T1000 (cell line): Measurements from ENCODE around the gene PPP1CA.

Experiments used
- DNase-seq: peaks from one replicate; lab custom pipeline; 2025; ENCODE audit warnings: mixed read lengths; lab: John Stamatoyannopoulos, UW

PPP1CA gene

DNA sequence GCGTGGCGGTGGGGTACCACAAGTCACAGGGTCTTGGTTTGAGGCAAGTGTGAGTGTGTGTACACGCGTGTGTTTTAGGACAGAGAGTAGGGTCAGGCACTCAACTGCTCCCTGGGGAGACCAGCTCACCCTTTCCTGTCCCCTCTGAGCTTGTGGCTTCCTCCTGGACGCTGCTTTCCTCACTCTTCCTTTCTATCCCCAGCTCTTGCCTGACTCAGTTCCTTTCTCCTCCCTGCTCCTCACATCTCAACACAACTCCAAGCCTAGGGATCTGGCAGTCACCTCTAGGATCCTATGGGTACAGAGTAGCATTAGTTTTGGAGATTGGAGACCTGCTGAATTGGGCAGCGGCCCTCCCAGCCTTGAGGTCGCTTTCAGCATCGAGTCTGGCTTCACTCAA lies 32.4 kb downstream of the PPP1CA start:
- DNase-seq: no peak

- DNase-seq: no peak
These were observed 33.0 kb downstream of the PPP1CA start for GRCh38 chr11:67368621-67369020.

DNA sequence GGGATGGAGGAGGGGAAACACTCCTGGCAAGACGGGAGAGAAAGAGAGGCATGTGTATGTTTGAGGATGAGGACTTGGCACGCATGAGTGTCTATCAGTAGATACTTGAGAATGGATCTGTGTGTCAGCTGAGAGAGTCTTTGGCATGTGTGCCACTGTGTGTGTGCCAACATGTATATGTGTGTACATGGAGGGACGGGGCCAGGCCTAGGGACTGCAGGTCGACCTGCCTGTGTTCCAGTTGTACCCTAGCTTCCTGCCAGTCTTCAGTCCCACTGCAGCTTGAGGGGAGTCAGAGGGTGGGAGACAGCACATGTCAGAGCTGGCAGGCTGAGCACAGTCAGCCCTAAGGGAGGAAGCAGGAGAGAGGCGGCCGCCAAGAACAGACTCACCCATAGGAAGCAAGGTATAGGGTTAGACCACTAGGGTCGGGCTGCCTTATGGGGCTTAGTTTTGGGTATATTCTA lies 33.9 kb downstream of the PPP1CA start:
- DNase-seq: no peak

- no peak for DNase-seq
These were observed 34.5 kb downstream of the PPP1CA start for GRCh38 chr11:67366961-67367760.

DNA sequence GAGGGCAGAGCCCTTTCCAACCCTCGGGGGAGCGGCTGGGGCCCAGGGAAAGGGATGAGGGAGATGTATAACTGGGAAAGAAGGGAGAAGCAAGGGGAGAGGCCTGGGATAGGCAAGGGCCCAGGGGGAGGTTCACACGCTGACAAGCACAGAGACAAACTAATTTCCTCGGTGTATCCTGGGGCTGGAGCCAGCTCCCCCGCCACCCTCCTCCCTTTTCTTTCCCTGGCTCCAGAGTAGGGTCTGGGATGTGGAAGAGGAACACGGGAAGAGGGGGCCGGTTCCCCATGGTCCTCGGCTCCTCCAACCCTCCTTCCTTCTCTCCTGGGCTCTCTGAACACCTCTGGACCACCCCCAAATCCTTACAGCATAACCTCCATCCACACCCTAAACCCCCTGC lies 35.1 kb downstream of the PPP1CA start:
- no peak for DNase-seq

DNA sequence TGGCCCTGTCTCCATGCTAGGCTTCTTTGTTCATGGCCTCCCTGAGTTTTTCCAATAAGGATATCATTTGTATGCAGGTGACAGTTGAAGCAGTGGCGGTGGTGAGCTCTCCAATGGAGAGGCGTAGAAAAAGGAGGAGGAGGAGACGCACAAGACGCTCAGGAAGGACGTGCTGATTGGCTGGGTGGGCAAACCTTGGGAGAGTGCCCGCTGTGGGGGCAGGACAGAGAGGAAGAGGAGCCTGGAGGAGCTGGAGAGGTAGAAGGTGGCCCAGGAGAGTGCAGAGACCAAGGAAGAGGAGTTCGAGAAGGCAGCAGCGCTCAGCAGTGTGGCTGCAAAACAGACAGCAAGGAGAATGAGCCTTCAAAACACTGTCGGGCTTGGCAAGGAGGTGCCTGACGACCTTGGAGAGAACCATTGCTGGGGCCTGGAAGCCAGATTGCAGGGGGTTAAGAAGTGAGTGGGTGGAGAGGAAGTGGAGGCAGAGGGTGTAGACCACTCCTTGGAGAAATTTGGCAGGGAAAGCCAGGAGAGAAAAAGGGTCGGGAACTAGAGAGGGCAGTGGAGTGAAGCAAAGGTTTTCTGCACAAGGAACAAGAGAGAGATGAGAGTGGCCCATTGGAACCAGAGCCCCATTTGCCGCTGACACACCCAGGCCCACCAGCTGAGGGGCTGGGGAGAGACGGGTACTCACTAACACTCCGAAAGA lies 35.8 kb downstream of the PPP1CA start:
- DNase-seq: no peak

DNA sequence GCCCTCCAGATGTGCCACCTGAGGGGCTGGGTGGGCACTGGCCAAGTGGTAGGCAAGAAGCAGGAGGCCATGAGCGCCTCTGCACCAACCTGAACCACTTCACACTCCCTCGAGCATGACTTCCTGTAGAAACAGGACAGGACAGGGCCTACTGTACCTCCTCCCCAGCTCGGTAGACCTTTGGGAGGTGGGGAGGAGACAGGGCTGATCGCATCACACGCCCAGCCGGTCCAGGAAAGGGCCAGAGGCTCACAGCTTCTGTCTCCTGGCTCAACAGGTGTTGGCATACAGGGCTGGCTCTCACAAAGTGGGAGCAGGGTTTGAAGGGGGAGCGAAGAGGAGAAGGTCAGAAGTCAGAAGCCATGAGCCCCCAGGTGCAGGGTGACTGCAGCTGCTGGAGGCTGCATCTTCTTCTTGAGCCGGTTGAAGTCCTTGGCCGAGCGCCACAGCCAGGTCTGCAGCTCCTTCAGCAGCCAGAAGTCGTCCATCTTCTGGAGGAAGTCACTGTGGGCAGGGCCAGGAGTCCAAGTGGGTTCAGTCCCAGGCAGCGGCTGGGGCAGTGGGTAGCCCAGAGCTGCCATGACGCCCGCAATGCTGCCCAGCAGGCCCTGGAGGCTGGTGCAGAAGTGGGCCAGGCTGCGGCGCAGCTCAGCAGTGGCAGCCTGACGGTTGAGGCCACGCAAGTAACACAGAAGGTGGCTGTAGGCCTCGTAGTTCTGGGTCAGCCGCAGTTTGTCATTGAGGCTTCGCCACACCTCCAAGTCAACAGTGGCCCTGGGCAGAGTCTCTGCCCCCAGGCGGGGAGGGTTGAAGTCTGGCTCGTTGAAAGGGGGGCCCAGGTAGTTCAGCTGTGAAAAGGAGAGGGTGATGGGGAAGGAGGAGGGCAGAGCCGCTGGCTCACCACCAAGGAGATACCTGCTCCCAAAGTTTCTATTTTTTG lies 36.6 kb downstream of the PPP1CA start:
- no peak for DNase-seq

- no peak for DNase-seq
These were observed 37.5 kb downstream of the PPP1CA start for GRCh38 chr11:67364169-67364568.

DNA sequence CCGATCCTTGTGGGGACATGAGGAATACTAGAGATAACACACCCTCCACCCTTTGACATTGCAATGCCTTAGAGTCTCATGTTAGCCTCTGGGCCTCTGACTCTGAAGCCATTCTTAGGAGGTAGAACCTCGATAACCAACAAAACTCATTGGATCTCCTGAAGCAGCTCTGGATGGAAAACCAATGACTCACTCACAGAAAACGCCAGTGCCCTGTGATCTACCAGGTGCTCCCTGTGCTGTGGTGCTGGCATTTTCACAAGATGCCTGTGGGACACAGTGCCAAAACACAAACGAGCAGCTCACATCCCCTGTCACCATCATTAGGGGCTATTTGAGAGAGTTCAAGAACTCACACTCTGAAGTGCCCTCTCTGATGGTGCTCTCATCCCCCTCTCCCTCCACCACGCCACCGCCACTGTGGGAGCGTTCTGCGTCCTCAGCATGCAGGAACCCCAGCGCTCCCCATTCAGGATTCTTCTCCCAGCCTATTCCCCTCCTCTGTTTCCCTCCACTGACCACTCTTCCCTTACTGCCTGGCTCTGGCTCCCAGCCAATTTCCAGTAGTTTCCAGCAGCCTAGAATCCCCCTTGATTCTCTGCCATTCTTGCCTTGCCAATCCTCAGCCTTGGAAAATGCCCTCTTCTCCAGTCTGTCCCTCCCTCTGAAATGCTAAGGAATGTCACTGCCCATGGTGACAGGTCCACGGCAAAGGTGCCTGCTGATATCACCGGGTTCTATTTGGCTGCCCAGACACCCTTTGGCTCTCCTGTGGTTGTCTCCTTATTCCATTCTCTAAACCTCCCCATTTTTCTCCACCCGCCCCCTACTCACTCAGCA lies 43.6 kb downstream of the PPP1CA start:
- no peak for DNase-seq

DNA sequence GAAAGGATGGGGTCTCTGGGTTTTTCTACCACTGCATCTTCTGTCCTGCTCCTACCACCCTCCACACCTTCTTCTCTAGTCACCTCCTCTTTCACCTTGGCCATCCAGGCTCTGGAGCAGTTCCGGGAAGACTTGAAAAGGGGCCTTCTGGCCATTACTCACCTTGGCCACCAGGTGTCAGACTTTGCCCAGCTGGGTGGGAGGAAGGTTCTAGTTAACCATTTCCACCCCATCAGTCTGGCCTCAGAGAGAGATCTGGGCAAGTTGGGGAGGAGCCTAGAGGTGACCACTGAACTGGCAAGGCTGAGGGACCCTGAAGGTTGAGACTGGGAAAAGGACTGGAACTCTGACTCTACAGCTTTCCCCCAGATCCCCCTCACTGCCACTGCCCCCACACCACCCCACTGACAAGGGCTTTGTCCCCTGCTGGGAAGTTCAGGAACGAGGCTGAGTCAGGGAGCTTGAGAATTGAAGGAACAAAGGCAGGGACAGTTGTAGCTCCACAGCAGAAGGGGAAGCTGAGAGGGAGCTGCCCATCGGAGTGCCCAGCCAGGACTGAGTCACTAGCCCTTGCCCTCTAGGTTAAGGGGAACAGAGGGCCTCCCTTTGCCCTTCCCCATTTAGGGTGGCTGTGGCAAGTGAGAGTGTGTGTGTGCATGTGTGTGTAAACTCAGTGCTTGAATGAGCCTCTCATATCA lies 44.6 kb downstream of the PPP1CA start:
- peak; percentile 53 for DNase-seq

DNA sequence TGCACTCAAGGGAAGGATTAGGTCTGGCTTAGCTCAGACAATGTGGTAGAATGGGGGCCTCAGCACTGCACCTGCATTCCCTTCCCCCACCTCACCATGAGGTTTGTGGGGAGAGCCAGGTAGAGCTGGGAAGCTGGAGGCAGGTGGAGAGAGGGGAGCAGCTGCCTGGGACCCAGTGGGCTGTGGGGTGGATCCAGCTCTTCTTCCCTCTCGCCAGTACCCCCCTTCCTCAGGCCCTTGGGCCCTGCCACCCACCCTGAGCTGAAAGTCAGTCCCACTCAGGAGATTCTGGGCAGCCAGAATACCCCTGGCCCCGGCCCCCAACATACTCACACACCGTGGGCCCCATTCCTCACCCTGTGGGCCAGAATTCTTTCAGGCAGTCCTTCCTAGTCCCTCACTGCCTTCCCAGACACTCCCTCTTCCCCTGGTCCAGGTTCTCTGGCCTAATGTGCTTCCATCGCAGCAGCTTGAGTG lies 45.2 kb downstream of the PPP1CA start:
- no peak for DNase-seq

DNA sequence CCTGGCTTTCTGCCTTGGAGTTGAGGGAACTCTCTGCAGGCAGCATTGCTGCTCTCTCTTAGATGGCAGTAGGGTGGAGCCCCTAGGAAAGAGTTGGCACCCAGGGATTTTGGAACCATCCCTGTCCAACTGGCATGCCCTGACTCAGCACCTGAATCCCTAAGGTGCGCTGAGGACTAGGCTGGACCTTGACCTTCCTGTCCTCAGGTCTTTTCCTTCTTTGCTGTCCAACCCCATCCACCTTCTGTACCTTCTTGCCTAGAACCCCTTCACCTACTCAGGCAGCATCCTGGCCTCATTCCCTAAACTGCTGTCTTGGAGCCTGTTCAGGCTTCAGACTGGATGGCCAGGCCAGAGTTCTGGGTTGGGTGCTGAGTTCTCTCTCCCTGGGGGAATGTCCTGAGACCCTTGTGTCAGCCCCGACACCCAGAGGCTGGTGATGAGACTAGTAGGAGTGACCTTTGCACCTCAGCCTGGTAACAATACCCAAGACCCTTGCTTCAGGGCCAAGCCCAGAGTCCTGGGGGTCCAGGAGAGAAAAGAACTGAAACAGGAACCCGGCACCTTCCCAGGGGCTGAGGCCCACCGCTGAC lies 45.8 kb downstream of the PPP1CA start:
- no peak for DNase-seq

DNA sequence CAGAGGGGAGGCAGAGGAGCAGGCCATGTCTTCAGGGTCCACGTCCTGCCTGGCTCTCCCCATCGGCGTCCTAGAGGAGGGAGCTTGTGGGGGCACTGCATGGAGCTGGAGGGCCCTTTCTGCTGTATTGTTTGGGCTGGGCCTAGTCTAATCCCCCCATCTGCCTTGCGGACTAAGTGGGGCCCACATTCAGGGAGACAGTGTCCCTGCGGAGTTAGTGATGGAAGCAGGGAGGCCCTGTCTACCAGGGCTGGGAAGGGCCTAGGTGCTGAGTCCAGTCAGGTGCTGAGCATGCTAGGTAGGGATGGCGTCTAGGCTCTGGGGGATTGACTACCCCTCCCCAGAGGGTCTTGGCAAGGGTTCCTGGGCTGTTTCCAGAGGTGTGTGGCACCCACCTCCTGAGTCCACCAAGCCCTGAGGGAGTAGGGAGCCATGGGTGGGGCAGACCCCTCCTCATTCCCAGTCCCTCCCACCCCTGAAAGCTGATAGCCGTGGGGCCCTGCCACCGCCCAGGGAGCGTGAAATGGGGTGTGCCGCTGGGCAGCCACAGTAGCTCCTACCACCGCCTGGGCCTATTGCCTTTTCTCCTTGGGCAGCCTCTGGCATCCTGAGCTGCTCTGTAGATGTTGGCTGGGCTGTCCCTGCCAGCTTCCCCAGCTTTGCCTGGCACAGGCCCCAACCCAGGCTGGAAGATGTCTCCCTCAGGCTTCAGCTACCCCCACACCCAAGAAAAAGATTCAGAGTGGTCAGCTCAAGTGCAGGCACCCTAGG lies 46.5 kb downstream of the PPP1CA start:
- DNase-seq: no peak

- DNase-seq: peak; percentile 85
These were observed 47.3 kb downstream of the PPP1CA start for GRCh38 chr11:67354075-67355022.

- DNase-seq: peak; percentile 95
These were observed 48.2 kb downstream of the PPP1CA start, which contains the start of gene POLD4 for GRCh38 chr11:67353317-67354074. Gene POLD4 (minus strand): TSS chr11:67353546. CDS start chr11:67353399, 147 bp downstream.

DNA sequence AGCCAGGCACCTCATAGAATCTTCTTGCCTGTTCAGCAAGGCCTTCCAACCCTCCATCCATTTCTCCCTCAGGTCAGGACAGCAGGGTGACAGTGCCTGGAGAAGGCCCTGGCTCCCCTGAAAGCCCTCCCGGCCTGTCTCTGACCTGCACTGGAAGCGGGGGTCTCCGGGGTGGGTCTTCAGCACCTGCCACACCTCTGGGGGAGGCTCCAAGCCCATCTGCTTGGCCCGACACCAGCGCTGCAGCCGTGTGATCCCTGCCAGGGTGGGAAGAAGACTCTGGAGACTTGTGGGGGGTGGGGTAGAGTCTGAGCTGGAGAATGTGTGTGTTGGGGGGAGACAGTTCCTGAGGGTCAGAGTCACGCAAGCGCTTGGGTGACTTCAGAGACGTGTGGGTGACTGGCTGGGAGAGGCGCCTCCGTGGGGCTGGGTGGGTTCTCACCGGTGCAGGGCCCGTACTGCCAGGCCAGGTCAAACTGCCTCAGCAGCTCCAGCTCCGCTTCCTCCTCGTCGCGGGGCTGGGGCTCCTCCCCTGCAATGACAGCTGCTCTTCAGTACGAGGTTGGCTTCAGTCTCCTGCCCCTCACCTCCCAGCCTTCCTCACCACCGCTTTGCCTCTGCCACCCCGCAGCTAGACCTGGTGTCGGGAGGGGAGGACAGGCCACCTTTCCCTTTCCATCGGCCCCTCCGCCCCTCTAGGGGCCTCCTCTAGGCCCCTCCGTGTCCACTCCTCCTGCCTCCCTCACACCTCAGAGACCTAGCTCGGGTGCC lies 48.9 kb downstream of the PPP1CA start:
- DNase-seq: no peak
